ENCODE results near the gene GPR78.
"Not testable (repeated sequence)": the region's sequence is repeated elsewhere in the genome, so short reads cannot be mapped to it uniquely, and the experiment has no call there.

The GPR78 gene

GRCh38 chr4:8614365-8615193, 34.4 kb downstream of the GPR78 start:
- DNase-seq, result no peak

- no peak for DNase-seq
Measured at GRCh38 chr4:8615366-8615765, 35.2 kb downstream of the GPR78 start.

GRCh38 chr4:8615921-8616787, 36.0 kb downstream of the GPR78 start:
- no peak for DNase-seq

- DNase-seq, result no peak
Measured at GRCh38 chr4:8616831-8617230, 36.6 kb downstream of the GPR78 start.

GRCh38 chr4:8617486-8618040, 37.4 kb downstream of the GPR78 start:
- no peak for DNase-seq

GRCh38 chr4:8618421-8618820, 38.2 kb downstream of the GPR78 start:
- DNase-seq, result no peak

GRCh38 chr4:8618961-8619720, 38.9 kb downstream of the GPR78 start:
- DNase-seq, result no peak

GRCh38 chr4:8621135-8621534, 40.9 kb downstream of the GPR78 start:
- peak in 1 of 56 donors; percentile 23 for DNase-seq

GRCh38 chr4:8624601-8625272, 44.5 kb downstream of the GPR78 start:
- DNase-seq, result not testable (repeated sequence)

- not testable (repeated sequence) for DNase-seq
Measured at GRCh38 chr4:8630240-8630905, 50.2 kb downstream of the GPR78 start.

GRCh38 chr4:8631896-8632295, 51.7 kb downstream of the GPR78 start:
- DNase-seq, result not testable (repeated sequence)

- DNase-seq, result not testable (repeated sequence)
Measured at GRCh38 chr4:8634773-8635172, 54.6 kb downstream of the GPR78 start.

- DNase-seq, result not testable (repeated sequence)
Measured at GRCh38 chr4:8635897-8636554, 55.8 kb downstream of the GPR78 start.

Data from amygdala (tissue), 56 donors.